HUDEP-2 (cell line): ENCODE measurements around the gene FOXP1.

ENCODE experiments used
- DNase-seq, 76 experiments: peaks; one replicate each; lab custom pipeline; 2025; ENCODE audit not compliant: unreplicated experiment in 76 of 76; lab: John Stamatoyannopoulos, UW

FOXP1 gene

DNA sequence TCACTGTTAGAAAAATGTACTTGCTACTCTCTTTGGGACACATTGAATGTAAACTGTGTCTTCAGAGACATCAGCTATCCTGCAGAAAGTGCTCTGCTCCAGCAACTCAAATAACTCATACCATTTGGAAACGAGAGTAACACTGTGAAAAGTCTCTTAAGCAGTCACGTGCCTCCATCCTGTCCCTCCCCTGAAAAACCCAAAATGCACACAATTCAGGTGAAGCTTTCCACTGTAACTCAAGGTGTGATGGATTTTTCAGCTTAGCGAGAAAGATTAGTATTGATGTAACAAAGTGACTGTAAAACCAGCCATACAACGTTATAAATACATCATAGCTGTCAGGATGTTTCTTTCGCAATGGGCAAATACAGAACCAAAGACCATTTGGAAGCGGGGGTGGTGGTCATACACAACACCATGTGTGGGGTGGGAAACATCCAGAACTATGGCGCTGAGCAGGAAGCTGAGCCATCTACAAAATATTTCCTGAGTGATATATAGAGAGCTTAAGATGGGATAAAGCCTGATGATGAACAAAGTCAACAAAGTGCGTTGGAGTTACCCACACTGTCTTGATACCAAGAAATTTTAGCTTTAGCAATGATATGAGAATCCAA, 332.3 kb downstream of the FOXP1 start:
- DNase-seq = no peak

DNA sequence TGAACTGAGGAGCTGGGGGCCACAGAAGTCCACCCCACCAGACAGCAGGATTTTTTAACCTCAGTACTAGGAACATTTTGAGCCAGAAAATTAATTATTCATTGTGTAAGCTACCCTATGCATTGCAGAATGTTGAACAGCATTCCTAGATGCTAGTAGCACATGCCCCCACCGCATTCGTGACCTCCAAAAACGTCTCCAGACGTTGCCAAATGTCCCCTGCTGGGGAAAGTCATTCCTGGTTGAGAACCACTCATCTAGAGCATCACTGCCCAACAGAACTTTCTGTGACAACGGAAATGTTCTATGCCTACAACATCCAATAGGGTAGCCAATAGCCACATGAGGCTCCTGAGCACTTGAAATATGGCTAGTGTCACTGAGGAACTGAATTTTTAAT, 333.5 kb downstream of the FOXP1 start:
- no peak for DNase-seq

DNA sequence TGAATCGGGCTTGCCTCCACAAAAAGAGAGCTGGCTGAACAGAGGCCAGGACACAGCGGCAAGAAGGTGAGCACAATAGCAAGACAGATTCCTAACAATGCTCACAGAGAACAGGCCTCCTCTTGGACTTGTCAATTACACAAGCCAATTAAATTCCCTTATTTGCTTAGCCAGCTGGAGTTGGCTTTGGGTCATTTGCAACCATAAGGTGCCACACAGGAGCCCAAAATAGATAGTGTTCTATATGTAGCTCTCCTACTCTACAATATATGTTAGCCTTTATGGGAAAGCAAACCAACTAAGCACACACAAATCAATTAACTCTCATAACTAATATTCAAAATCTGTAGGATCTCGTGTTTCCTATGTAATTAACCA, 335.6 kb downstream of the FOXP1 start:
- no peak for DNase-seq

DNA sequence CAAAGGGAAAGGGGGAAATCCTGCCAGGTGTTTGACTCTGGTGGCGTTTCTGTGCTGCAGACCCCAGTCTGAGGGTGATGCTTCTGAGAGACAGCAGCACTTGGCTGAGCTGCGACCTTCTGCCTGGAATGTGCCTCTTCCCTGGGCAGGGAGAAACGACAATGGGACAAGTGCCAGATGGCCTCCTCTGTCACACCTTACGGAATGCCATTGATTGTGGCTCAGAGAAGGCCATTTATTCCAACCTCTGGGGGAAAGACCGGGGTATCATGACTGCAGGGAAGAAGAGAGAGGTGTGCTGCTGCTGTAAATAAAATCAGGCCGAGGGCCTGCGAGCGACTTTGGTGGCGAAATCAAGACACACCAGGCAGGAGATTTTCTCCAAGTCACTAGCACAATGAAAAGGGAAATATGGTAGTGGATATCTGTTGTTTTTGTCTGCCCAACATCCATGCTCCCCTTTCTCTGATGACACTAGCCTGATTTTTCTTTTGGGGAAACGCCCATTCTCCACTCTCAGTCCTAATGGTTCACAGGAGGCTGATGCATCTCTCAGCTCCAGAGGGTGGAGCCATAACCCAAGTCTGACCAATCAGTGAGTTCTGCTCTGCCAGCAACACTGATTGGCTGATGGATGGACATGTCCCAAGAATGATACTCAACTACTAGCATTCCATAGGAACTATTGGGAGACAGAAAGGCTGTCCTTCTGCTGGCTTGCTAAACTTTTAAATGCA, 336.1 kb downstream of the FOXP1 start:
- DNase-seq = peak in 1 of 76 experiments; percentile 2

DNA sequence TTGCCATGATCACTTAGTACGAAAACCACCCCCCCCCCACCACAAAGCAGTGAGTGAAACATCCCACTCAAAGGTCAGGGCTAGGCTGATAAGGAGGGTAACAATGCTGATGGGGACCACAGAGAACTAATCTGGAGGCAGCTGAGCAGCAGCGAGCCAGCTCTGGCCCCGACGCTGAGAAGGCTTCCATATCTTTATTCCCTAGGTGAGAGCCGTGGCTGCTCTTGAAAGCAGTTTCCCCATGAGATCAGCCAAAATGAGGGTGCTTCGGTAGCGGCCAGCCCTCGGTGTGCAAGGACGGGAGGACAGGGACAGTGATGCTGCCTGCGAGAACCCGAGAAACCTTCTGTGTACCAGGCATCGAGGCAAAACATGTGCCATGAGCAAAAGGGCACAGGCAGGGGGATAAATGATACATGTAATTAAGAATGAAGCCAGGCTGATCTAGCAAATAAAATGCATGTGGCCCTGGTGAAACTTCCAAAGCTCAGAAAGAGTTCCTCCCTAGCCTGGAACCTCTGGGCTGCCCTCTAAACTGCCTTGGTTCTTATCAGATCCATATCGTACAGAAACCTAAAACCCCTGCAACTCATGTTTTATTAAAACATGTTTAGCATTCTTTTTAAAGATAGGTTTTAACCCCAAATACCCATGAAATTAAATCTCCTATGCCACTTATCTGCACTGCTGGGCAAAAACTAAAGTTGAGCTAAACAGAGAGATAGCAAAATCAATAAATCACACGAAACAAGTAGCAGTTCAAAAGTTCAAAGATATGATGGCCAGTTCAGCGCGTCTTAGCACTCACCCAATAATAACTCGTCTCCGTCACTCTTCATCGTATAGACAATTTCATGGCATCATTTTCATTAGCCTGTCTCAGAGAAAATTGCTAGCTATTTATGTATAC, 337.3 kb downstream of the FOXP1 start:
- no peak for DNase-seq

DNA sequence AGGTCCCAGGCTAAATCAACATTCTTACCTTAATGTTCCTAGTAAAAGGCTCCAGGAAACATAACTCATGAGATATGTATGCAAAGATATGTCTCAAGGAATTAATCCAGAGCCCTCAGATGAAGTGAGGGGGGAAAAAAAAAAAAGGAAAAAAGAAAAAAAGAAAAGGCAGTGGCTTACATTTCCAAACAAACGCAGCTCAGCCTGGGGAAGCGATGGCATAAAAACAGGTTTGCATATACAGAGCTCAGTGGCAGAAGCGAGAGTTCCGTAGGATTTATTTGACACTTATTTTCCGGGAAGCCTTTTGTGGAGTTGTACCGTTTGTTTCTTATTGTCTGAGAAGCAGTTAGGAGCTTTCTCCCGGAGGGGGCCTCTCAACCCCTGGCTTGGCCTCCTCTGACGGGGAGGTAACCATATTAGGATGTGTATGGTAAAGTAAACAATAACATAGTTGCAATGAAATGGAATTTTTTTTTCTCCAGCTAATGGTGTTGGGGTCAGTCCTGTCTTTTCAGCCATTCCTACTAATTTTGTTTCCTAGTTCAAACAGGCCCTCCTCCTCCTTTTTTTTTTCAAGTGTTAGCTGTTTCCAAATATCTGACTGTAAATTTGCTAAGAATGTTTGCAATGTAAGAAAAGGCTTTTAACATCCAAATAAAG, 338.6 kb downstream of the FOXP1 start:
- no peak for DNase-seq

DNA sequence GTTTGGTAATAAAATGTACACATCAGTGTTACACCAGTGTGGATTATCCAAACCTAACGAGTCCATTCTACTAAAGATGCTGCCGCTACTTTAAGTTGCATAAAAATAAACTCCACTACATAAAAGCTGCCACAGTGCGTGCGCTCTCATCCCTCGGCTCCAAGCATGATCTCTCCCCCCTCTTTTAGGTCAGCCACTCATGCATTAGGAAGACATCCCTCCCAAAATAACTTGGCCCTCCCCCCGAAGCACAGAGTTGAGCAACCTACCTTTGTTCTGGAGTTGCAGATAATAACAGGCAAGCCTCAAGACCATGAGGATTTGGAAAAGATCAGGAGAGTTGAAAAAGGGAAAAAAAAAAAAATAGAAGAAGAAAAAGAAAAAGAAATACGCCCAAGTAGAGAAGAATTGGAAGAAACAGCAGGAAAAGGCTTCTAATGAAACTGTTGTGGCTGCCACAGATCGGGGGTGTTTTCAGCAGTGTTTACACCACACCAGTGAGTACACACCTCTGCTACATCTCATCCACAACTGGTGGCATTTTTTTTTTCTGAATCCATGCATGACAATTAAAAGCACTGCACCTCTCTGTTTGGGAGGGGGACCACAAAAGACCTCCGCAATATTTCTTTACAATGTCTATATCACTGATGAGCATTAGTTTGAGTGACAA, 339.2 kb downstream of the FOXP1 start:
- DNase-seq = no peak

DNA sequence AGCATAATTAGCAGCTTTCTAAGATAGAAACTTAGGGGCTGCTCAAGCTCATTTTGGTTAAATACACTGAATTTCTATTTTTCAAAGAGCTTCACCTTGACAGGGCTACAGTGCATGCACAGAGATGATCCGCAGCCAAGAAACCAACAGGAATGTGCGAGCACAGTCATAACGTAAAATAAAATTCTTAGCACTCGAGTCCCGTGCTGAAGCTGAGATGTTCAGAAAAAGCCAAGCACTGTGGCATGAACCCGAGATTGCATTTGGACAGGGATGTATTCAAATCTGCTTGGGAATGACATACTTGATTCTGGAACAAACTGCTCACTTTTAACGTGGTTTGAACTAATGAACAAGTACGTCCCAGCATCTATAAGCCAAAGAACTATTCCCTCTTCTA, 340.3 kb downstream of the FOXP1 start:
- no peak for DNase-seq

DNA sequence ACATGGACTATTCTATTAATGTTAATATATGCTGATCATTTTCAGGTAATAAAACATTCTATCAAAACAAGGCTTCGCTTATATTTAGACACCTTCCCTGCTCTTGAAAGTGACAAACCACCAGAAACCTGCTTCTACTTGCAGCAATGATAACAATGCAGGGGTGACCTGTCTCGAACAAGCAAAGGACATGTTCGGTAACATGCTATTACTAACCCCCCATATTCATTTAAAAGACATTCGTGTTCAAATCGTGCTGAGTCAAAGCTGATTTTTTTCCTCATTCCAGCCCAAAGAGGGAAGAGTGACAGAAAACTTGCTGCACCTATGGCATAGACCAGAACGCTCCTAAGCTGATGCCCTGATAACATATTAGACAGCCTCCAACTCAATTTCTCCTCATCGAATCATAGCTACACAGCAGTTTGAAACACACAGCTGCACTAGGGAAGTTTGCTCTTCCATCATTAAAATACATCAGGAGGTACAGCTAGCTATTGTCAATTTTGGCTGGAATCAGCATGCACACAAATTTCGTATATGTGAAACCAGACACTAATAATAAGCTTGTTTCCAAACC, 341.5 kb downstream of the FOXP1 start:
- no peak for DNase-seq

DNA sequence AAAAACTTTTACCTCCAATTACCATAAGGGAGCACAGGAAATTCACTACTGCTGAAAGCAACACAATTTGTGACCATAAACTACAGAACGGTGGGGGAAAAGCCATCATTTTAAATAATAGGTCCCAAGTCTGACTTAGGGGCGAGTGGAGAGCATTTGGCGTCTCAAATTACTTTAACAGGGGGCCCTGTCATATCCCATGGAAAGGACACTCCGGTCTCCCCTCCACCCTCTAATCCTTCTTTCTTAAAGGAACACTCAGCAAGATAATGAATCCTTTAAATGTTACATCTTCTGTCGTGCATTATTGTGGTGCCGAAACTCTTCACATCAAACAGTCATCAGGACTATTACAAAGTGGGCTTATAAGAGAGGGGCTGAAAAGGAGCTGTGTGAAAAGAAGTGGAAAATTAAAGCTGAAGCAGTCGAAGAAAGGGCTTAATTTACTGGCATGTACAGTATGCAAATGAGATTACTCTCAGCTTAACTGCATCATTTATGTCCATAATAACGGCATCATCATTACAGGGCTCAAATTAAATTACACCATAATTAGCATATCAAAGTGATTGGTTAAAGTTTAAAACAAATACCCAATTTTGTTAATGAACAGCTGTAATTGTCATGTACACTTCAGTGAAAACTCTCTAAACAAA, 342.2 kb downstream of the FOXP1 start:
- no peak for DNase-seq

DNA sequence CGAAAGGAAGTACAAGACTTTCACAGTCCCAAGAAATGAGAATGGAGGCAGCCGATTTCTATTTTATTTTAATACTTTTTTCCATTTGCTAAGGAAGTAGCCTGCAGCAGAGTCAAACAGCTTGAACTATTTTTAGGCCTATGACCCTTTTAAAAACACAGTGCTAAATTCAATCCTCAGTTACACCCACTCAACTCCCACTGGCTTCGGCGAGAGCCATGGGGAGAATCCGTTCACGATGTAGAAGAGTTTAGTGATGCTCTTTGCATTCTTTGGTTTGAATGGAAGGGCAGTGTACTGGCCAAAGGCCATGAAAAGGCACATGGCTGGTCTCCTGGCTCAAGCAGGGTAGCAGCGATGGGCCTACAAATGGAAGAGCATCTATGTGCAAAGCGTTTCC, 343.5 kb downstream of the FOXP1 start:
- no peak for DNase-seq

DNA sequence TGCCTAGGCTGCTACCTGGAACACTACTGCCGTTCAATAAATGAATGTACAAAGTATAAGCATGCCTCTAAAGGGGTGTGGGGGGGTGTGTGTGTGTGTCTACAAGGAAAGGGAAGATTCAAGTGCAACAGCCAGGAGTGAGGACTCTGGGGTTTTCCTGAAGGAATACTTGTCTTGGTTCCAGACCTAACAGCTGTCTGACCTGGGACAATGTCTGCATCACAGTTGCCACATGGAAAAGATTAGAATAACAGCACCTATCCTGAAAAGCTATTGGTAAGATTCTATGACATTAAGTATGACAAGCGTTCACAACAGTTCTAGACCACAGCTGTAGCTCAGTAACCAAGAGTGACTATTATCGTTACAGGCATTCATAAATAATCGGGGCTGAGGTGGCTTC, 345.2 kb downstream of the FOXP1 start:
- no peak for DNase-seq

DNA sequence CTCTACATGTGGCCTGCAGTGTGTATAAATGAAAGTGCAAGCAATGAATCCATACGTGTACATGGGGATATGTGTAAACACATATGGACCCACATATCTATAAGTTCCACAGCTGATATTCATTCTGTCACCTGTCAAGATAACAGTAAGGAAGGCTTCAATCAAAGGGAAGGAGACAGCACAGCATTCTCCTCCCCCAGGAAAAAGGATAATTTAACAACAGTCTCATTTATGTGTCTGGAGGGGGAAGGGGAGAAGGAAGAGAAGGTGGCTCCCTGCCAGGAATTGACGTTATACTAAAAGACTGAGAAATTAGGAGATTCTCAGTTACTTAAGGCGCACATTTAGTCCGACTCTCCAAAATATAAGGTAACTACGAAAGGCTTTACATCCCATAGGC, 345.9 kb downstream of the FOXP1 start:
- no peak for DNase-seq

DNA sequence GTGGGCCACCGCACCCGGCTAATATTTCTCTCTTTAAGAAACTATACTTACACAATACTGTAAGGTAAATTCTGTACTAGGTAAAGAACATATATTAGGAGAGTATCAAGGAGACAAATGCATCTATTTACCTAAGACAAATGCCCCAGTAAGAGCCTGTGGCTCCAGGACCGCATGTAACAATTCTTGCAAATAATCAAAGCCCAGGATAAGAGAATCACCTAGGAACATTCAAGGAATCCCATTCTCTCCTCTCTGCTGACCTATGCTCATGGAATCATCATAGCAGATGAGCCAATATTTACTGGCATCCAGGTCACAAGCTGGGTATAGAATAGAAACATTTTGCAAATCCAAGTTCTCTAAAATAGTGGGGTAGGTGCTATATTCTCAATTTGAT, 347.7 kb downstream of the FOXP1 start:
- no peak for DNase-seq

DNA sequence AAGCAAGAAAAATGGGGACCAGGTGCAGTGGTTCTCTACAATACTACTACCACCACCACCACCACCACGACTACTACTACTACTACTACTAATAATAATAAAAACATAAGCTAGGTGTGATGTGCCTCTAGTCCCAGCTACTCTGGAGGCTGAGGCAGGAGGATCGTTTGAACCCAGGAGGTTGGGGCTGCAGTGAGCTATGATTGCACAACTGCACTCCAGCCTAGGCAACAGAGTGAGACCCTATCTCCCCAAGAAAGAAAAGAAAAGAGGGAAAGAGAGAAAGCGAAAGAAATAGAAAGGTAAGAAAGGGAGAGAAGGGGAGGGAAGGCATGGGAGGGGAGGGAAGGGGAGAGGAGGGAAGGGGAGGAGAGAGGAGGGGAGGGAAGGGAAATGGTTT, 350.6 kb downstream of the FOXP1 start:
- no peak for DNase-seq

DNA sequence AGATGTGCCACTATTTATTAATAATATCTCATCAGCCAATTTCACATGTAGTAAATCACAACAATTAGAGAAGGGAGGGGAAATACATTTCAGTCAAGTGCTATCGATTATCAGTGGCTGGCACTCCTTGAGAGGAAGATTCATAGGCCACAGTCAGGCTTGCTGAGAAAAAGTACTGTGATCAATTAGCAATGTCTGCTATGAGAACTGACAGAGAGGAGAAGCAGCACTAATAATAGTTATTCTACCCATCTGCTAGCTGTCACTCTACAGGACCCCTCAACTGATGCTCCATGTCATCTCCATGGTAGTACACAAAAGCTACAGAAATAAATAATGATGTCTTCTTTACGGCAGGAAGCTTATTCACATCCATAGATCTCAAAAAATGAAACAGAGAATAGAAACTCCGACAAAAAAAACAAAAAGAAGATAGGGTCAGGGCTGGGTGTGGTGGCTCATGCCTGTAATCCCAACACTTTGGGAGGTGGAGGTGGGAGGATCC, 351.3 kb downstream of the FOXP1 start:
- no peak for DNase-seq

DNA sequence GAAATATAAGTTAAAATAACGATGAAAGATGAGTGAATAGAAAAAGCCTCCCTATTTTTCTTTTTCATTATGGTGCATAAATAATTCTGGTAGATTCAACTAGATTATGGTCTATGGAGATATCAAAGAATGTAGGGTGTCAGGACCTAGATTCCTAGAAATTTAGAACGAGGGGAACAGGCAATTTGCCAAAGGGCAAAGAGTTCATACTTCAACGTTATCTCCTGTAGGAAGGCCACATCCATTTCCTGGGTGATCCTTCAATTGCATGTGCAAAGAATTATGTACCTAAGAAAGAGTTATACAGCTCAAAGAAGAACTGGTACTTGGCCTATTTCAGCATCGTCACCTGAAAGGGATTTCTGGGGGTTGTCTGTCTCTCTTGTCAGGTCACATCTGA, 351.8 kb downstream of the FOXP1 start:
- DNase-seq = peak in 2 of 76 experiments; percentile 1 to 27

DNA sequence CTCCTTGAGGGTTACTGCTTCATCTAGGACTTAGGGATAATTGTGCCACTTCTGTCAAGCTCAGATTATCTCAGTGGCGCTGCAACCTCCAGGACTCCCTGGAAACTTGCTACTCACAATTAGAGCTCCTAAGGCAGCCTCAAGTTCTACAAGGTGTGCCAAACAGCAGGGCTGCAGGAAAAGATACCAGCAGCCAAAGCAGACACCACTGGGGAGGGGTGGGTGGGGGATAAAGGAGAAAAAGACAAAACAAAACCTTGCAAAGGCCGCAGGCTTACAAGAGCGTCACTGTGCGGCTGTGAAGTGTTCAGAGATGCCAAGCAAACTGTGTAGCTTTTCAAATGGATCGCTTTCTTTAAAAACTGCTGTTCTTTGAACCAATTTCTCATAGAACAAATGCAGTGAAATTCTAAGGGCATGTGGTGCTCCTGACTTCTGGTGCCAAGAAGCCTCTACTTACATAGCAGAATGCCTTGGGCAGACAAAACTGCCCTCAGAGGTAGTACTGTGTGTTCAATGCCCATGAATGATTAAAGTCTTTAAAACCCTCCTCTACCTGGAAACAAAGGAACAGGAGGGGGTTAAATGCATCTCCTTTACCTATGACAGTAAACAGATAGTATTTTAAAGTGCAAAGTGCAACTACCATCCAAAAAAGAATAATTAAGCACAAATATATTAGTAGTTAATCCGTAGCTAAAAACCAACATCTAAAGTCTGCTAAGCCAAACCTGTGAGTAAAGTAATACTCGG, 353.4 kb downstream of the FOXP1 start:
- peak in 2 of 76 experiments; percentile 3 to 14 for DNase-seq
